Central memory CD8-positive, alpha-beta T cell (primary cell): ENCODE measurements around the gene EVA1C.
A peak's percentile ranks its signal among the peaks of the same experiment; 100 is the strongest.
"Not testable (repeated sequence)": the region's sequence is repeated elsewhere in the genome, so short reads cannot be mapped to it uniquely, and the experiment has no call there.

Experiments used
- ATAC-seq: fragments of 150-1000 bp; cut with Tn5 transposase; replicated peaks from 2 replicates; pipeline ENCODE4 v1.10.0; 2022; ENCODE audit warnings: mild to moderate bottlenecking, moderate FRiP score, moderate number of reproducible peaks; ENCODE audit not compliant: poor library complexity, severe bottlenecking; ENCODE audit errors: extremely low read depth
- DNase-seq, 2 donors: peaks; one replicate each; pipeline ENCODE4 v3.0.0; 2021; ENCODE audit warnings: low spot score in 2 of 2
- H3K27ac Mint-ChIP-seq: one replicate; pipeline ENCODE4 v1.8.0; 2022; ENCODE audit warnings: low read depth, mild to moderate bottlenecking, moderate library complexity, mixed read lengths
- H3K27me3 Mint-ChIP-seq: one replicate; pipeline ENCODE4 v1.8.0; 2022; ENCODE audit warnings: mixed read lengths
- H3K36me3 Mint-ChIP-seq: one replicate; pipeline ENCODE4 v1.8.0; 2022; ENCODE audit warnings: mild to moderate bottlenecking, moderate library complexity, mixed read lengths; ENCODE audit not compliant: insufficient read depth
- H3K4me1 Mint-ChIP-seq: one replicate; pipeline ENCODE4 v1.8.0; 2022; ENCODE audit warnings: mixed read lengths
- H3K4me3 Mint-ChIP-seq: one replicate; pipeline ENCODE4 v1.8.0; 2022; ENCODE audit warnings: mild to moderate bottlenecking, moderate library complexity, mixed read lengths
- H3K9me3 Mint-ChIP-seq: one replicate; pipeline ENCODE4 v1.8.0; 2022; ENCODE audit warnings: mixed read lengths

EVA1C gene

DNA sequence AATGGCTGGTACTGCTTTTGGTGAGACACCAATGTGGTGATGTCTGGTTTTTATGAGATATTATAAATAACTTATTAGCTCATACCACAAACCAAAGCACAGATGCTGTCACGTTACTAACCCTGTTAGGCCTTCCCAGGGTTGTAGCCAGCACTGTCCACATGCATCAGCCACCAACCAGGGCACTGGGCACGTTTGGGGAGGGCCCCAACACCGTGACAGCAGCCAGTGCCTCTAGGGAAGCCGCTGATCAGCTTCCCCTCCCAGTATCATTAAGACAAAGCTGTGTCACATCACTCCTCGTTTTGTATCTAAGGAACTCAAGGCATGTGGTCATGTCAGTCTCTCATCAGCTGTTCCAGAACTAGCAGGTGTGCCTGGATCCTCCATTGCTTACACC is 33.5 kb upstream of the EVA1C start:
- Mint-ChIP-seq H3K27ac (no peak overlapping the region), H3K4me3 (no peak overlapping the region), H3K9me3 (no peaks in the 10 kb centered on the region), H3K36me3 (peaks cover 33% of the 10 kb centered on the region), H3K4me1 (peaks cover 5% of the 10 kb centered on the region), H3K27me3 (no peaks in the 10 kb centered on the region)
- no peak for DNase-seq
- ATAC-seq, result no peak

GRCh38 chr21:32380940-32381339 is 31.6 kb upstream of the EVA1C start:
- no peaks in the 10 kb centered on the region for H3K9me3 Mint-ChIP-seq
- no peak overlapping the region for H3K4me3 Mint-ChIP-seq
- peak overlapping the region; percentile 69 for H3K27ac Mint-ChIP-seq
- ATAC-seq (no peak), DNase-seq (no peak)
- peaks cover 43% of the 10 kb centered on the region for H3K36me3 Mint-ChIP-seq
- no peaks in the 10 kb centered on the region for H3K27me3 Mint-ChIP-seq
- peaks cover 5% of the 10 kb centered on the region for H3K4me1 Mint-ChIP-seq

DNA sequence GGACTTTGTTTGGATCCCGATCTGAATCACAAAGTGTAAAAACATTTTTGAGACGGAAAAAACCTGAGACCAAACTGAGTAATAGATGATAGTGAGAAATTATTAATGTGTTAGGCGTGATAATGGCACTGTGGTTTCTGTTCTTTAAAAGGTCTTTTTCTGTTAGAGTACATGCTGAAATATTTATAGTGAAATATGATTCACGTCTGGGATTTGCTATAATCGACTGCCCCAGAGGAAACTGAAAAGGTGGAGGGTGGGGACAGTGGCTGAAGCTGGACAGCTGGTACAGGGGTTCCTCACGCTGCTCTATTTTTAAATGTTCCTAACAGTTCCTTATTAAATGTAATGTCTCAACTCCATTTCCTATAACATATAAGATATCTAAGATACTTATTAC is 30.9 kb upstream of the EVA1C start:
- peaks cover 41% of the 10 kb centered on the region for H3K36me3 Mint-ChIP-seq
- ATAC-seq (no peak), DNase-seq (no peak)
- no peak overlapping the region for H3K4me3 Mint-ChIP-seq
- H3K27me3 Mint-ChIP-seq, result no peaks in the 10 kb centered on the region
- H3K27ac Mint-ChIP-seq, result peak overlapping the region; percentile 69
- peaks cover 5% of the 10 kb centered on the region for H3K4me1 Mint-ChIP-seq
- no peaks in the 10 kb centered on the region for H3K9me3 Mint-ChIP-seq

GRCh38 chr21:32382108-32382644 is 30.3 kb upstream of the EVA1C start:
- H3K9me3 Mint-ChIP-seq, result no peaks in the 10 kb centered on the region
- peaks cover 40% of the 10 kb centered on the region for H3K36me3 Mint-ChIP-seq
- DNase-seq, result no peak
- peaks cover 7% of the 10 kb centered on the region for H3K4me1 Mint-ChIP-seq
- no peak overlapping the region for H3K4me3 Mint-ChIP-seq
- H3K27ac Mint-ChIP-seq, result peak overlapping the region; percentile 69
- H3K27me3 Mint-ChIP-seq, result no peaks in the 10 kb centered on the region
- no peak for ATAC-seq

DNA sequence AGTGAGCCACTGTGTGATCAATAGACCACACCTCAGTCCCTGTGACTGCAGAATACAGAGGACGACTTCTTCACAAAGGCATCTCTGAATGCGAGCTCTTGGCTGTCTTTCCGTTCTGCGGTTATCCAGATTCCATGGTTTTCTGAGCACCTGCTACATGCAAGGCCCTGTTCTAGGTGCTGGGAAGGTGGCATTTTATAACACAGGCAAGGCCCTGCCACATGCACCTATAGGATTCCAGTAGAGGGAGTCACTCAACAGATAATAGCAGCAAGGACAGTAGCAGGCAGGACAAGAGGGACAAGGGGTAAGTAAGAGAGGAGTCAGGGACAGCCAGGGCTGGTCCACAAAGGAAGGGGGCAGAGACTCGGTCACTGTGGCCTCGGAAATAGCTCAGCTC is 28.7 kb upstream of the EVA1C start:
- H3K4me1 Mint-ChIP-seq, result peaks cover 16% of the 10 kb centered on the region
- peaks cover 41% of the 10 kb centered on the region for H3K36me3 Mint-ChIP-seq
- ATAC-seq, result no peak
- H3K9me3 Mint-ChIP-seq, result no peaks in the 10 kb centered on the region
- DNase-seq, result no peak
- no peak overlapping the region for H3K4me3 Mint-ChIP-seq
- no peaks in the 10 kb centered on the region for H3K27me3 Mint-ChIP-seq
- H3K27ac Mint-ChIP-seq, result no peak overlapping the region

- ATAC-seq, result no peak
- Mint-ChIP-seq H3K4me1 (peaks cover 34% of the 10 kb centered on the region), H3K9me3 (no peaks in the 10 kb centered on the region), H3K36me3 (peaks cover 29% of the 10 kb centered on the region), H3K27me3 (no peaks in the 10 kb centered on the region), H3K4me3 (no peak overlapping the region), H3K27ac (no peak overlapping the region)
- no peak for DNase-seq
Observed at GRCh38 chr21:32386195-32386870, 26.2 kb upstream of the EVA1C start.

GRCh38 chr21:32387151-32387550 is 25.4 kb upstream of the EVA1C start:
- Mint-ChIP-seq H3K4me3 (no peak overlapping the region), H3K4me1 (peaks cover 42% of the 10 kb centered on the region), H3K27ac (no peak overlapping the region), H3K27me3 (no peaks in the 10 kb centered on the region), H3K9me3 (no peaks in the 10 kb centered on the region), H3K36me3 (peaks cover 24% of the 10 kb centered on the region)
- DNase-seq, result no peak
- ATAC-seq, result no peak

- ATAC-seq, result no peak
- Mint-ChIP-seq H3K27ac (no peak overlapping the region), H3K9me3 (no peaks in the 10 kb centered on the region), H3K27me3 (no peaks in the 10 kb centered on the region), H3K36me3 (peaks cover 17% of the 10 kb centered on the region), H3K4me1 (peaks cover 44% of the 10 kb centered on the region), H3K4me3 (no peak overlapping the region)
- DNase-seq, result no peak
Observed at GRCh38 chr21:32388306-32388705, 24.2 kb upstream of the EVA1C start.

GRCh38 chr21:32389337-32390015 is 23.0 kb upstream of the EVA1C start:
- ATAC-seq, result no peak

GRCh38 chr21:32390537-32391224 is 21.8 kb upstream of the EVA1C start:
- peaks cover 44% of the 10 kb centered on the region for H3K4me1 Mint-ChIP-seq
- not testable (repeated sequence) for H3K27ac Mint-ChIP-seq, DNase-seq, H3K27me3 Mint-ChIP-seq, H3K9me3 Mint-ChIP-seq, H3K4me3 Mint-ChIP-seq, ATAC-seq, H3K36me3 Mint-ChIP-seq

More at GRCh38 chr21:32389337-32390015, 23.0 kb upstream of the EVA1C start:
- Mint-ChIP-seq H3K36me3 (peaks cover 10% of the 10 kb centered on the region), H3K27ac (no peak overlapping the region), H3K9me3 (no peaks in the 10 kb centered on the region), H3K4me3 (no peak overlapping the region), H3K4me1 (peaks cover 44% of the 10 kb centered on the region), H3K27me3 (no peaks in the 10 kb centered on the region)
- no peak for DNase-seq

DNA sequence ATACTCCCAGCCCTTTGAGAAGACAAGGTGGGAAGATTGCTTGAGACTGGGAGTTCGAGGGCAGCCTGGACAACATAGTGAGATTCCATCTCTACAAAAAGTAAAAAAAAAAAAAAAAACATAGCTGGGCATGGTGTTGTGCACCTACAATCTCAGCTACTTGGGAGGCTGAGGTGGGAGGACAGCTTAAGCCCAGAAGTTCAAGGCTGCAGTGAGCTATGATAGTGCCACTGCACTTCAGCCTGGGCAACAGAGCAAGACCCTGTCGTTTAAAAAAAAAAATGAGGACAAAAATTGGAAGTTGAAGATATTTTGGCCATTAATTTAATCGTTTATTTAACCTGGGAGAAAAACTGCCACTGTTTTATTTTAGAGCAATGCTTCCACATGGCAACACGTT is 20.8 kb upstream of the EVA1C start:
- peaks cover 10% of the 10 kb centered on the region for H3K27me3 Mint-ChIP-seq
- H3K27ac Mint-ChIP-seq, result no peak overlapping the region
- H3K9me3 Mint-ChIP-seq, result no peaks in the 10 kb centered on the region
- peaks cover 44% of the 10 kb centered on the region for H3K4me1 Mint-ChIP-seq
- peaks cover 3% of the 10 kb centered on the region for H3K36me3 Mint-ChIP-seq
- no peak for ATAC-seq
- DNase-seq, result no peak
- peak overlapping the region; percentile 80 for H3K4me3 Mint-ChIP-seq

- Mint-ChIP-seq H3K4me1 (peaks cover 39% of the 10 kb centered on the region), H3K4me3 (peak overlapping the region; percentile 80), H3K27ac (no peak overlapping the region), H3K27me3 (peaks cover 10% of the 10 kb centered on the region), H3K9me3 (no peaks in the 10 kb centered on the region), H3K36me3 (peaks cover 3% of the 10 kb centered on the region)
- DNase-seq (no peak), ATAC-seq (peak; percentile 10)
Observed at GRCh38 chr21:32392299-32392879, 20.1 kb upstream of the EVA1C start.
